ENCODE data around the gene KCTD2.
A peak's percentile ranks its signal among the peaks of the same experiment; 100 is the strongest.
"Not testable (repeated sequence)": the region's sequence is repeated elsewhere in the genome, so short reads cannot be mapped to it uniquely, and the experiment has no call there.

KCTD2 gene

GRCh38 chr17:75065562-75066151, 18.6 kb downstream of the KCTD2 start:
- ChIA-PET POLR2A (ENCODE audit: low non-redundant PET) (interaction anchor here (0.7 kb wide), 1 partner anchor 136 kb away, joined by 7 read pairs; no protein-coding TSS in a partner anchor), CTCF (no interaction called here)
- peak overlapping the region; percentile 35 for H3K27ac ChIP-seq

DNA sequence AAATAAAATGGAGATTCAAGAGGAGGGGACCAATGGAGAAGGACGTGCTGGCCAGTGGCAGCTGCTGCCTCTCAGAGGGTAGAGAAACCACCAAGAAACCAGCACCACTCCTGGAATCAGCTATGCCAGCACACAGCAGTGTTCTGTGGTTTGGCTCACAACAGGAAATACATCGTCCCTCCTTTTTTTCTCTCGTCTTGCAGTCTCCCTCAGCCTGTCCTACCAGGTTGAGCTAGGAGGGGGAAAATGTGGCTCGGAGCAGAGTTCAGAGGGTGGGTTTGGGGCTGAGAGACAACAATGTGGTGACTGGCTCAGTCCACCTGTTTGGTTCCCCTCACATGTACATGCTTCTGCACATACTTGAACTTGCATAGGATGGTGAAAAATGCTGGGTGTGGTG, 20.8 kb downstream of the KCTD2 start:
- no peak for DNase-seq (ENCODE audit: low spot score)
- ChIA-PET CTCF (interaction anchor here (0.6 to 4.0 kb wide), 3 partner anchors 38 to 358 kb away, joined by 3 to 28 read pairs (median 4); no protein-coding TSS in a partner anchor), POLR2A (ENCODE audit: low non-redundant PET) (interaction anchor here (0.6 kb wide), 1 partner anchor 85 kb away, joined by 6 read pairs; no protein-coding TSS in a partner anchor)
- TF ChIP-seq, protein P1, sequence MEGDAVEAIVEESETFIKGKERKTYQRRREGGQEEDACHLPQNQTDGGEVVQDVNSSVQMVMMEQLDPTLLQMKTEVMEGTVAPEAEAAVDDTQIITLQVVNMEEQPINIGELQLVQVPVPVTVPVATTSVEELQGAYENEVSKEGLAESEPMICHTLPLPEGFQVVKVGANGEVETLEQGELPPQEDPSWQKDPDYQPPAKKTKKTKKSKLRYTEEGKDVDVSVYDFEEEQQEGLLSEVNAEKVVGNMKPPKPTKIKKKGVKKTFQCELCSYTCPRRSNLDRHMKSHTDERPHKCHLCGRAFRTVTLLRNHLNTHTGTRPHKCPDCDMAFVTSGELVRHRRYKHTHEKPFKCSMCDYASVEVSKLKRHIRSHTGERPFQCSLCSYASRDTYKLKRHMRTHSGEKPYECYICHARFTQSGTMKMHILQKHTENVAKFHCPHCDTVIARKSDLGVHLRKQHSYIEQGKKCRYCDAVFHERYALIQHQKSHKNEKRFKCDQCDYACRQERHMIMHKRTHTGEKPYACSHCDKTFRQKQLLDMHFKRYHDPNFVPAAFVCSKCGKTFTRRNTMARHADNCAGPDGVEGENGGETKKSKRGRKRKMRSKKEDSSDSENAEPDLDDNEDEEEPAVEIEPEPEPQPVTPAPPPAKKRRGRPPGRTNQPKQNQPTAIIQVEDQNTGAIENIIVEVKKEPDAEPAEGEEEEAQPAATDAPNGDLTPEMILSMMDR (conservative IDR thresholded peaks at IDR 0.05; ENCODE audit: low read depth), result no peak
- H3K27ac ChIP-seq, result peak overlapping the region; percentile 18

More at GRCh38 chr17:75065562-75066151, 18.6 kb downstream of the KCTD2 start:
- TF ChIP-seq, protein P1 (conservative IDR thresholded peaks at IDR 0.05; ENCODE audit: low read depth), result no peak
- DNase-seq (ENCODE audit: low spot score), result no peak

GRCh38 chr17:75068750-75069149, 21.7 kb downstream of the KCTD2 start:
- ChIA-PET POLR2A (ENCODE audit: low non-redundant PET) (no interaction called here), CTCF (interaction anchor here (0.6 to 4.0 kb wide), 7 partner anchors 8 to 386 kb away, joined by 3 to 28 read pairs (median 4); no protein-coding TSS in a partner anchor)
- no peak for DNase-seq (ENCODE audit: low spot score)
- no peak overlapping the region for H3K27ac ChIP-seq
- TF ChIP-seq, protein P1 (conservative IDR thresholded peaks at IDR 0.05; ENCODE audit: low read depth), result no peak

GRCh38 chr17:75069783-75070182, 22.8 kb downstream of the KCTD2 start:
- TF ChIP-seq, protein P1 (conservative IDR thresholded peaks at IDR 0.05; ENCODE audit: low read depth), result peak; percentile 64
- CTCF ChIA-PET, result interaction anchor here (0.5 to 4.0 kb wide), 10 partner anchors 9 to 132 kb away, joined by 3 to 40 read pairs (median 5); partner anchors contain the start of gene NT5C
- POLR2A ChIA-PET (ENCODE audit: low non-redundant PET), result interaction anchor here (0.6 to 0.7 kb wide), 2 partner anchors 34 to 133 kb away, joined by 3 to 7 read pairs; no protein-coding TSS in a partner anchor
- peak; percentile 54 for DNase-seq (ENCODE audit: low spot score)
- H3K27ac ChIP-seq, result no peak overlapping the region

GRCh38 chr17:75071478-75072271, 24.6 kb downstream of the KCTD2 start:
- H3K27ac ChIP-seq; POLR2A ChIA-PET (ENCODE audit: low non-redundant PET); DNase-seq (ENCODE audit: low spot score): not testable (repeated sequence)
- CTCF ChIA-PET, result interaction anchor here (0.5 to 4.0 kb wide), 7 partner anchors 13 to 347 kb away, joined by 3 to 40 read pairs (median 5); no protein-coding TSS in a partner anchor

- CTCF ChIA-PET, result interaction anchor here (0.7 to 1.9 kb wide), 4 partner anchors 12 to 116 kb away, joined by 3 to 9 read pairs (median 4); no protein-coding TSS in a partner anchor
- peak overlapping the region; percentile 69 for H3K27ac ChIP-seq
- POLR2A ChIA-PET (ENCODE audit: low non-redundant PET); DNase-seq (ENCODE audit: low spot score): not testable (repeated sequence)
Observed at GRCh38 chr17:75072909-75073308, 25.9 kb downstream of the KCTD2 start.

- ChIA-PET CTCF (interaction anchor here (0.7 to 1.9 kb wide), 4 partner anchors 11 to 115 kb away, joined by 3 to 9 read pairs (median 4); no protein-coding TSS in a partner anchor), POLR2A (ENCODE audit: low non-redundant PET) (no interaction called here)
- peak overlapping the region; percentile 69 for H3K27ac ChIP-seq
- TF ChIP-seq, protein P1 (conservative IDR thresholded peaks at IDR 0.05; ENCODE audit: low read depth), result no peak
- DNase-seq (ENCODE audit: low spot score), result no peak
Observed at GRCh38 chr17:75073618-75074047, 26.6 kb downstream of the KCTD2 start.

All from RWPE1 (cell line).